ENCODE measurements around the gene SLC7A5.

Gene SLC7A5

GRCh38 chr16:87802670-87803069, 66.6 kb downstream of the SLC7A5 start:
- in situ Hi-C loops (cut with HindIII; ENCODE audit: low pct_ligation_motif_present, low sequenced_read_pairs): no loop called here
- TF ChIP-seq, protein P1, sequence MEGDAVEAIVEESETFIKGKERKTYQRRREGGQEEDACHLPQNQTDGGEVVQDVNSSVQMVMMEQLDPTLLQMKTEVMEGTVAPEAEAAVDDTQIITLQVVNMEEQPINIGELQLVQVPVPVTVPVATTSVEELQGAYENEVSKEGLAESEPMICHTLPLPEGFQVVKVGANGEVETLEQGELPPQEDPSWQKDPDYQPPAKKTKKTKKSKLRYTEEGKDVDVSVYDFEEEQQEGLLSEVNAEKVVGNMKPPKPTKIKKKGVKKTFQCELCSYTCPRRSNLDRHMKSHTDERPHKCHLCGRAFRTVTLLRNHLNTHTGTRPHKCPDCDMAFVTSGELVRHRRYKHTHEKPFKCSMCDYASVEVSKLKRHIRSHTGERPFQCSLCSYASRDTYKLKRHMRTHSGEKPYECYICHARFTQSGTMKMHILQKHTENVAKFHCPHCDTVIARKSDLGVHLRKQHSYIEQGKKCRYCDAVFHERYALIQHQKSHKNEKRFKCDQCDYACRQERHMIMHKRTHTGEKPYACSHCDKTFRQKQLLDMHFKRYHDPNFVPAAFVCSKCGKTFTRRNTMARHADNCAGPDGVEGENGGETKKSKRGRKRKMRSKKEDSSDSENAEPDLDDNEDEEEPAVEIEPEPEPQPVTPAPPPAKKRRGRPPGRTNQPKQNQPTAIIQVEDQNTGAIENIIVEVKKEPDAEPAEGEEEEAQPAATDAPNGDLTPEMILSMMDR (IDR thresholded peaks at IDR 0.05; ENCODE audit: low read depth, low read length, missing control alignments): no peak
- DNase-seq: no peak
- H3K27me3 ChIP-seq (replicated peaks): no peaks in the 10 kb centered on the region
- H3K36me3 ChIP-seq (replicated peaks): no peaks in the 10 kb centered on the region
- no peak overlapping the region for H3K27ac ChIP-seq
- H3K4me3 ChIP-seq (ENCODE audit: low read depth, low read length): no peak overlapping the region

DNA sequence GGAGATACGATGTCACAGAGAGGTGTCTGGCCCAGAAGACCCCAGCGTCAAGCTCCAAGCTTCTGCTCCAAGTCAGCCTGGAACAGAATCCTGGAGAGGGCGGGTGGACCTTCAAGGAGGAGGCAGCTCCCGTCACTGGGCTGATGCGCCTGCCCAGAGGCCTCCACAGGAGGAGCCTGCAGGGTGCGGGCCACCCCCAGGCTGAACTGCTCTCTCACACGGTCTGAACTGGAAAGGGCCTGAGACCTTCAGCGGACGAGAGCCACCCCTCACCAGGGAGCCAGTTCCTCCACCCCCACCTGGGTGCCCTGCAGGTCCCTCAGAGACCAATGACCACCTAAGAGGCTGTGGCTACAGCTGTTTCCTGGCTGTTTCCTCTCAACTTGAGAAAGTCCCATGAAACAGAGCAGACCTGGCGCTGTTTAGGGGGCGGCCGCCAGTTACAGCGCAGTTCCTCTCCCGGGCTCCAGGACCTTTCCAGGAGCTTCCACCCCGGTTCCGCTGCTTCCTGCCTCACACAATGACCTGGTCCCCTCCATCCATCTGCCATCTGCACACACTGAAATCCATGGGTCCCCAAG, 67.5 kb downstream of the SLC7A5 start:
- no peak overlapping the region for H3K27ac ChIP-seq
- no peaks in the 10 kb centered on the region for H3K27me3 ChIP-seq (replicated peaks)
- in situ Hi-C loops (cut with HindIII; ENCODE audit: low pct_ligation_motif_present, low sequenced_read_pairs): no loop called here
- TF ChIP-seq, protein P1 (IDR thresholded peaks at IDR 0.05; ENCODE audit: low read depth, low read length, missing control alignments): no peak
- H3K4me3 ChIP-seq (ENCODE audit: low read depth, low read length): no peak overlapping the region
- H3K36me3 ChIP-seq (replicated peaks): no peaks in the 10 kb centered on the region
- no peak for DNase-seq

DNA sequence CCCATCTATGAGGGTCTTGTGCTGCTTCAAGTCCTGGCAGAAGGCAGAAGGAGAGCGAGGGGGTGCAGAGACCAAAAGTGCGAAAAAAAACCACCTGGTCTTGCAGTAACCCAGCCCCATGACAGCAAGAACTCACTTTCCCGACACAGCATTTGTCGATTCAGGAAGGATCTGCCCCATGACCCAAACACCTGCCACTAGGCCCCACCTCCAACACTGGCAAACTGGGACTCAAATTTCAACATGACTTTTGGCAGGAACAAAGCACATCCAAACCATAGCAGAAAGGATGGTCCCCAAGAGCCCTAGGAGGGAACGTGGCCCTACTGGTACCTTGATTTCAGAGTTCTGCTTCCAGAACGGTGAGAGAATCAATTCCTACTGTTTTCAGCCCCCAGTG, 68.8 kb downstream of the SLC7A5 start:
- Histone ChIP-seq H3K27me3 (replicated peaks) (no peaks in the 10 kb centered on the region), H3K4me3 (ENCODE audit: low read depth, low read length) (no peak overlapping the region), H3K27ac (no peak overlapping the region), H3K36me3 (replicated peaks) (no peaks in the 10 kb centered on the region)
- in situ Hi-C loops (cut with HindIII; ENCODE audit: low pct_ligation_motif_present, low sequenced_read_pairs): no loop called here
- TF ChIP-seq, protein P1 (IDR thresholded peaks at IDR 0.05; ENCODE audit: low read depth, low read length, missing control alignments): no peak
- no peak for DNase-seq

GRCh38 chr16:87795336-87795735, 74.0 kb downstream of the SLC7A5 start:
- H3K36me3 ChIP-seq (replicated peaks): no peaks in the 10 kb centered on the region
- TF ChIP-seq, protein P1 (IDR thresholded peaks at IDR 0.05; ENCODE audit: low read depth, low read length, missing control alignments): no peak
- no peak overlapping the region for H3K27ac ChIP-seq
- no peaks in the 10 kb centered on the region for H3K27me3 ChIP-seq (replicated peaks)
- no peak for DNase-seq
- in situ Hi-C loops (cut with HindIII; ENCODE audit: low pct_ligation_motif_present, low sequenced_read_pairs): no loop called here
- H3K4me3 ChIP-seq (ENCODE audit: low read depth, low read length): no peak overlapping the region

- Histone ChIP-seq H3K4me3 (ENCODE audit: low read depth, low read length) (no peak overlapping the region), H3K27ac (no peak overlapping the region), H3K27me3 (replicated peaks) (no peaks in the 10 kb centered on the region), H3K36me3 (replicated peaks) (no peaks in the 10 kb centered on the region)
- TF ChIP-seq, protein P1 (IDR thresholded peaks at IDR 0.05; ENCODE audit: low read depth, low read length, missing control alignments): no peak
- DNase-seq: no peak
- in situ Hi-C loops (cut with HindIII; ENCODE audit: low pct_ligation_motif_present, low sequenced_read_pairs): no loop called here
Measured at GRCh38 chr16:87794485-87795078, 74.7 kb downstream of the SLC7A5 start.

GRCh38 chr16:87792205-87792565, 77.1 kb downstream of the SLC7A5 start:
- TF ChIP-seq, protein P1 (IDR thresholded peaks at IDR 0.05; ENCODE audit: low read depth, low read length, missing control alignments): no peak
- Histone ChIP-seq H3K27me3 (replicated peaks) (no peaks in the 10 kb centered on the region), H3K27ac (no peak overlapping the region), H3K4me3 (ENCODE audit: low read depth, low read length) (no peak overlapping the region), H3K36me3 (replicated peaks) (no peaks in the 10 kb centered on the region)
- no peak for DNase-seq
- in situ Hi-C loops (cut with HindIII; ENCODE audit: low pct_ligation_motif_present, low sequenced_read_pairs): no loop called here

Data from brain microvascular endothelial cell (primary cell).